Gastroesophageal sphincter (tissue), 3 donors: ENCODE data around the gene UBE2E3.

Experiments used
- POLR2A ChIP-seq, 2 donors: fragments of 450-650 bp; IDR thresholded peaks; one replicate each; pipeline ENCODE4 v1.6.1; 2017; ENCODE audit warnings: antibody characterized with exemption in 2 of 2, mild to moderate bottlenecking in 2 of 2, moderate library complexity in 1 of 2
- TF ChIP-seq, protein P1 (sequence below), 4 experiments: fragments of 200-600 bp in 2 of 4; fragments of 450-650 bp in 2 of 4; sonication (generic) in 1 of 4; IDR thresholded peaks; one replicate each; pipeline ENCODE4 v1.5.1; 2017 to 2019; ENCODE audit warnings: antibody characterized with exemption in 4 of 4, mild to moderate bottlenecking in 2 of 4, moderate library complexity in 2 of 4

DNA sequence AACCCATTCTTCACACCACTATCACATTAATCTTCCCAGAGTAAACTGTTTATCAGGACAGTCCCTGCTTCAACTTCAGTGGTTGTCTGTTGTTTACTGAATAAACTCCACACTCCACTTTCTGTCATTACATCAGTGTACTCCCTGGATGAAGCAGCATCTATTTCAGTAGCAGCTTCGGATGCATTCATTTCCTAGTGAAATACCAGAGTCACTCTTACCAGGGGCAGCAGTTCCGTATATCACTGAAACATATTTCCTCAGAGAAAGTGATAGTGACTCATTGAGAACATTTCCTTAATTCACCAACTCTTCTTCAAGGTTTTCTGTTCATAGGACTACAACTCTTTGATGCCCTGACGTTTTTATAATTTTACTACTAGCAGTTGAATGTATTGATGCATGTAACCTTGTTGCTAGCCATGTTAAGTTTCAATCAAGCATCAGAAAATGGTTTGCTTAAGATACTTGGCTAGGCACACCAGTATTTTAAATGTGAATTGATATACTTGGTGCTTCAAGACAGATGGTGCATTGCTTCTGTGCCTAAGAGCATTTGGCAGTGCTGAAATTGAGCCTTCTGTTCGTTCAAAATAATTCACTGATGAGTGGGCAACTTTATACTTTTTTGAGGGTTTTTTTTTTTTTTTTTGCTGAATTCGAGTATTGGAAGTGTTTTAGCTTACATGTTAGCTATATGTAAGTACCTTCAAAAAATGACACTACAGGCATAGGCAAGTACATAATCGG, 92.3 kb downstream of the UBE2E3 start:
- TF ChIP-seq POLR2A (IDR thresholded peaks at IDR 0.05) = no peak
- TF ChIP-seq, protein P1, sequence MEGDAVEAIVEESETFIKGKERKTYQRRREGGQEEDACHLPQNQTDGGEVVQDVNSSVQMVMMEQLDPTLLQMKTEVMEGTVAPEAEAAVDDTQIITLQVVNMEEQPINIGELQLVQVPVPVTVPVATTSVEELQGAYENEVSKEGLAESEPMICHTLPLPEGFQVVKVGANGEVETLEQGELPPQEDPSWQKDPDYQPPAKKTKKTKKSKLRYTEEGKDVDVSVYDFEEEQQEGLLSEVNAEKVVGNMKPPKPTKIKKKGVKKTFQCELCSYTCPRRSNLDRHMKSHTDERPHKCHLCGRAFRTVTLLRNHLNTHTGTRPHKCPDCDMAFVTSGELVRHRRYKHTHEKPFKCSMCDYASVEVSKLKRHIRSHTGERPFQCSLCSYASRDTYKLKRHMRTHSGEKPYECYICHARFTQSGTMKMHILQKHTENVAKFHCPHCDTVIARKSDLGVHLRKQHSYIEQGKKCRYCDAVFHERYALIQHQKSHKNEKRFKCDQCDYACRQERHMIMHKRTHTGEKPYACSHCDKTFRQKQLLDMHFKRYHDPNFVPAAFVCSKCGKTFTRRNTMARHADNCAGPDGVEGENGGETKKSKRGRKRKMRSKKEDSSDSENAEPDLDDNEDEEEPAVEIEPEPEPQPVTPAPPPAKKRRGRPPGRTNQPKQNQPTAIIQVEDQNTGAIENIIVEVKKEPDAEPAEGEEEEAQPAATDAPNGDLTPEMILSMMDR (IDR thresholded peaks at IDR 0.05) = no peak
